ENCODE measurements around the gene CDPF1.
"Not testable (repeated sequence)": the region's sequence is repeated elsewhere in the genome, so short reads cannot be mapped to it uniquely, and the experiment has no call there.

The CDPF1 gene

DNA sequence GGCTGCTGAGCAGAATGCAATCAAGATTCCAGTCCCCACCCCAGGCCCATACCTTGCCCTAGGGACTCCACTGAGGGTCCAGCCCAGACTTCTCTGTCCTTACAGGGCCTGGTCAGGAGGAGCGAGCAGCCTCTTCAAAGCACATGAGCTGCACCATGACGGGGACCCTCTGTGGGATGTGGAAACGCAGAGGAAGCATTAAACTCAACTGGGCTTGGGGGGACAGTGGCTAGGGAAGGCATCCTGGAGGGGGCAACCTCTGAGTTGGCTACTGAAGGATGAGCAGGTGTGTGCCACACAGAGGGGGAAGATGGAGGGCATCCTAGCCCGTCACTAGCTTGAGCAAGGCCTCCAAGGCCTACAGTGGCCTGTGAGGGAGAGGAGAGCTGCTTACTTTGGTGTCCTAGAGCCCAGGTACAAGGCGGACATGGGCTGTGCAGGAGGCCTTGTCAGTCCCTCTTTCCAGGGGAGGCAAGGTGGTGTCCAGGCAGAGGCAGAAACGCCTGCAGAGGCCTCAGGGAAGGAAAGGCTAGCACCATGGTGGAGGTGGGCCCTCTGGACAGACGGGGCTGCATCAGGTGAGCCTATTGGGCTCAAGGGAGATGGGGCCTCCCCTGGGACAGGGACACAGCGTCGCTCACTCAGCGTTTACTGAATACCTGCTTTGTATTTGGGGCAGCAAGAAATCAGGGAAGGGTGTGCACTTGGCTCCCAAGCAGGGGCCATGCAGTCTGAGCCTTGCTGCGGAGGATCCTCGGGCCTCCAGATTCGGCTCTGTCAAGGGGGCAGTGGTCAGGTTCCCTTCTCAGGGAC lies 32.0 kb upstream of the CDPF1 start:
- H3K4me3 ChIP-seq (ENCODE audit: low read depth, low read length), result no peak overlapping the region

DNA sequence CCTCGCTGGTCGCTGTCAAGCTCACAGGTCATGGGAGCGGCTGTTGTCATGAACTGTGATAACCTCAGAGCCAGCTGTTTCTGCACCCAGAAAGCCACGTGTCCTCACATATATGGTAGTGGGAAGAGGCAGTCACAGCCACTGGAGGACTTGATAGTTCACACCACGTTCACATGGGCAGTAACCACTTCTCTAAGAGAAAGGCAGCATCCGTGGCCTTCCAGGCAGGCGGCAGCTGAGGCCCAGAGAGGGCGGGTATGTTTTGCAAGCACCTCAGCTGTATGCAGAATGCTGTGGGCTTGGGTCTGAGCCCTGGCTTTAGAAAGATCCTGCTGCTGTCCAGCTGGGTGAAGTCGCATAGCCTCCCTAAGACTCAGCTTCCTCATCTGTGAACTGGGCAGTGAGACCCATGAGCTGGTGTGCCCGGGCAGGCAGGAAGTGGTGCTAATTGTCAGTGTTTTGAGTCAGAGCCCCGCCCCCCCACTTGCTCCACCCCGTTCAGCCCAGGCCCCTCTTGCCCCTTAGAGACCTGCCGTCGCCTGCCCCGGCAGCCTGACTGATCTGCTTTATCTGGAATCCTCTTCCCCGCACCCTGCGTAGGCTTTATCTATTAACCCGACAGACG lies 31.0 kb upstream of the CDPF1 start:
- no peak overlapping the region for H3K4me3 ChIP-seq (ENCODE audit: low read depth, low read length)

DNA sequence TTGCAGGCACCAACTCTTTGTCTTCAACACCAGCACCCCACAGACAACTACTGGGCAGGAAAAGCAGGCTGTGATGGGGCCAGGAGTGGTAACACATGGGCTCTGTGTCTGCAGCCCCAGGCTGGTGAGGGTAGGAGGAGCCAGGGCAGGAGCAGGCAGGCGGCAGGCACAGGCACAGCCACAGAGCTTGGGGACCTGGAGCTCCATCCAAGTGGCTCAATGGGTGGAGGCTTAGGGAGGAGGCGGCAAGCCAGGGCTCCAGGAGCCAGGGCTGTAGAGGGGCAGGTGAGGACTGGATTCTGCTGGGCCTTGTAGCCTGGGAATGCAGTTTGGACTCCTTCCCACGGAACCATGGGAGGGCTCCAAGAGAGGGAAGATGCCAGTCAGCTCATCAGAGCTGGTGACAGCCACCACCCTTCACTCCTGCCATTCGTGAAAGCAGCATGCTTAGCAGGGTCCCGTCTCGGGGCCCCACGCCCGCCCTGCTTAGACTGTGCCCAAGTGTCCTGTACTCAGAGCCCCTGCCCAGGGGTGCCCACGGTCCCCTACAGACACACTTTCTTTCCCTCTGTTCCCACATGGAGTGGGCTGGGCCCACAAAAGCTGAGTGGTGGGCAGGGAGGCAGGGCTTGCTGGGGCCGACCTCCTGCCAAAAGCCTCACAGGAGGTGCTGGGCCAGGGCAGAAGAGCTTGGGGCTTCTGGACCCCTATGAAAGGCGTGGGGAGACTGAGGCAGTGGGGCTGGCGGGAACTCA lies 30.1 kb upstream of the CDPF1 start:
- no peak overlapping the region for H3K4me3 ChIP-seq (ENCODE audit: low read depth, low read length)

DNA sequence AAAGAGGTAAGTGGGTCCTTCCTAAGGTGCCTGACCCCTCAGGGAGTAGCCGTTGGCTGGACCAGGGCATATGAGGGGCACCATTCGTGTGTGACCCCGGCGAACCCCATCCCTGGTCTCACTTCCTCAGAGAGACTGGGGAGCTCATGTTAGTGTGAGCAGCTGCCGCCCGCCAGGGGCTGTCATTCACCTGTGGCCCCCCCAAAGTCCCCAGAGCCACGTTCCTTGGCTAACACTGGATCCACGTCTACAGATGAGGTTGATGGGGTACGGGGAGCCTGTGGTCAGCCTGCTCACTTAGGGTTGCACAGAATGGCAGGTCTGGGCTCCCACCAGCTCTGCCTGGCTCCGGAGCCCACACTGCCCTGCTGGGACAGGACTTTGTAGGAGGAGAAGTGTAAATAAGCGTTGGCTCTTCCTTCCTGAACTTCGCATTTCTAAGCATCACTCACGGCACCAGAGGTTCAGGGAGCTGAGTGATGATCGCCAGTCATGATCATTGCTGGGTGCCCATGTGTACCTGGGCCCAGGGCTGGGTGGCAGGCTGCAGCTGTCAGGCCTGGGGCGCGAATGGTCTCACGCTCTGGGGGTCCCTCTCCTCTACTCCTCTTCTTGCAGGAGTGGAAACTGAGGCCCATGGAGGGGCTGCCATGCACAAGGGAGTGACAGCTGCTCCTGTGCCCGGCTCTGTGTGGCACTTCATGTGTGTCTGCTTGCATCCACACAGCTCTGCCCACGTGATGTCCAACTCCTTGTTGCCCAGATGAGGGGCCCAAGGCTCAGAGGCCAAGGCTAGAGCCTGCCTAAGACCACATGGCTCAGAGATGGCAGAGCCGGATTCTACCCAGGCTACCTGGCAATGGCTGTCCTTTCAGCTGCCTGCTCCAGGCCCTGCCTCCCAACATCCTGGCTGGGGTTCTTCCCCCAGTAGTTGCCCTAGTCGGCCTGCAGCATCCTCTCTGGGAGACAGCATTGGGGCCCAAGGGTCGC lies 28.9 kb upstream of the CDPF1 start:
- H3K4me3 ChIP-seq (ENCODE audit: low read depth, low read length), result no peak overlapping the region

DNA sequence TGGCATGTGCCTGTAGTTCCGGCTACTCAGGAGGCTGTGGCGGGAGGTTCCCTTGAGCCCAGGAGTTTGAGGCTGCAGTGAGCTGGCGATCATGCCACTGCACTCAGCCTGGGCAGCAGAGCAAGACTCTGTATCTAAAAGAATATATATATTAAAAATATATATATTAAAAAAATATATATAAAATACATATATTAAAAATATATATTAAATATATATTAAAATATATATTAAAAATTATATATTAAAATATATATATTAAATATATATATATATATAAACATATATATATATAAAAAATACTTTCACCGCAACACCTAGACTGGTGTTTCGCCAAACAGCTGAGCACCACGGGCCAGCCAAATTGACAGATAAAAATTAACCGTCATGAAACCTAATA lies 26.5 kb upstream of the CDPF1 start:
- no peak overlapping the region for H3K4me3 ChIP-seq (ENCODE audit: low read depth, low read length)

DNA sequence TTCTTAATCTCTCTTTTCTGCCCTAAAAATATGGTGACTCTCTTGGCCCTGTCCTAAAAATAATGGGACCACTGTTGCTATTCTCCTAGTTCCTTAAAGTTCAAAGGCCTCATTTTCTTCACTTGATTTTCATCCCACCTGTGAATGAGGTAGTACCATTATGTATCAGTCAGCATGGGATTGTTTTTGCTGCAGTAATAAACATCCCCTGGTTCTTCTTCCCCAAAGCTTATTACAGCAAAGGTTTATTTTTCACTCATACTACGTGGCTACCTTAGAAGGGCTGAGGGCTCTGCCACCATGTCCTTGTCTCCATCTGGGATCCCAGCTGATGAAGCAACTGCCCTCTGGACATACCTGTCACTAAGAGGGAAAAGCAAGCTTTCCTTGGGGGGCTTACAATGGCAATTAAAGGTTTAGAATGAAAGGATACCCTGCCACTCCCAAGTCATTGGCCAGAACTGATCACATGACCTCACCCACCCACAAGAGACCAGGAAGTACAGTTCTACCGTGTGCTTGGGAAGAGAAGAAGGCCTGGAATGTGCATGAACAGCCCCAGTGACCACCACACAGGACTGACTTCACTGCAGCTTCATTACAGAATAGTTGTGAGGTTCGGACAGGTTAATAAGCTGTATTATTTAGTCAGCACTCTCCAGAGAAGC lies 25.5 kb upstream of the CDPF1 start:
- no peak overlapping the region for H3K4me3 ChIP-seq (ENCODE audit: low read depth, low read length)

DNA sequence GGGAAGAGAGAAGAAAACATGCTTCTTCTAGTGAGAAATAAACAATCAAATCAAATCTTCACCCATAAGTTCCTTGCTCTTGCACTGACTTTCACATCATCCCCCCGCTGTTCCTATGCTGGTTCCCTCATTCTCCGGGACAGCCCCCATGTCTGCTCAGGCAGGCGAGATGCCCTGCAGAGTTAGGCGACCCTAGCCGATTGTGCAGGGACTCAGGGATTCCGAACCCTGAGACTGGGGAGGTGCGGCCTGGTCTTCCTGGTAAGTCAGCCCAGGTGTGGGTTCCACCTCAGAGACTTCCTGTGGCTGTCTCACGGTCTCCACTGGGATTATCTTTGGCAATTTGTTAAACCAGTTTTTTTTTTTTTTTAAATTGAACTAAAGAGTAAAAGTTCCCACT lies 24.3 kb upstream of the CDPF1 start:
- H3K4me3 ChIP-seq (ENCODE audit: low read depth, low read length), result no peak overlapping the region

DNA sequence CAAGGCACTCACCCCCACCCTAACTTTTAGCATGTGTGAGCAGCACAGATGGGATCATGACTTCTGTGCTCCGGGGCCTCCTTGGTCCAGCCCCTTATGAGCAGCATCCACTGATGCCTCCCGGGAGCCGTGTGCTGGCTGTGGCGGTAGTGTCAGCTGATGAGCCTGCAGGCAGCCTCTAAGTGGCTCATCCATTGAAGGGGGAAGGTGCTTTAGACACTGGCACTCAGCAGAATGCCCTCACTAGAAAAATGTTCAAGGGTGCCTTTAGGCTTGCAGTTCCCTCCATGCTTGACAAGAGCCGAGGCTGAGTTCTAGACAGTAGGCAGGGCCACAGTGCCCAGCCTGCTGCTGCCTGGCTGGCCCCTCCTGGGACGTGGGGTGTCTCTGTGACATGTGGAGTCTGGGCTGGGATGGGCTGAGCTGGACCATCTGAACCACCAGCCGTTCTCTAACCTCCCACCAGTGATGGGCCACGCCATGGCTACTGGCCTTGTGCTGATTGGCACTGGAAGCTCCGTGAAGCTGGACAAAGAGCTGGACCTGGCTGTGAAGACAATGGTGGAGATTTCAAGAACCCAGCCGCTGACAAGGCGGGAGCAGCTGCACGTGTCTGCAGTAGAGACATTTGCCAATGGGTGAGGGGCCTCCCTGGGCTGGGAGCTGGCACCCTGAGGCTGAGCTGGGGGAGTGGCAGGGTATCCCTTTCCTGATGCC lies 23.5 kb upstream of the CDPF1 start:
- H3K4me3 ChIP-seq (ENCODE audit: low read depth, low read length), result no peak overlapping the region

DNA sequence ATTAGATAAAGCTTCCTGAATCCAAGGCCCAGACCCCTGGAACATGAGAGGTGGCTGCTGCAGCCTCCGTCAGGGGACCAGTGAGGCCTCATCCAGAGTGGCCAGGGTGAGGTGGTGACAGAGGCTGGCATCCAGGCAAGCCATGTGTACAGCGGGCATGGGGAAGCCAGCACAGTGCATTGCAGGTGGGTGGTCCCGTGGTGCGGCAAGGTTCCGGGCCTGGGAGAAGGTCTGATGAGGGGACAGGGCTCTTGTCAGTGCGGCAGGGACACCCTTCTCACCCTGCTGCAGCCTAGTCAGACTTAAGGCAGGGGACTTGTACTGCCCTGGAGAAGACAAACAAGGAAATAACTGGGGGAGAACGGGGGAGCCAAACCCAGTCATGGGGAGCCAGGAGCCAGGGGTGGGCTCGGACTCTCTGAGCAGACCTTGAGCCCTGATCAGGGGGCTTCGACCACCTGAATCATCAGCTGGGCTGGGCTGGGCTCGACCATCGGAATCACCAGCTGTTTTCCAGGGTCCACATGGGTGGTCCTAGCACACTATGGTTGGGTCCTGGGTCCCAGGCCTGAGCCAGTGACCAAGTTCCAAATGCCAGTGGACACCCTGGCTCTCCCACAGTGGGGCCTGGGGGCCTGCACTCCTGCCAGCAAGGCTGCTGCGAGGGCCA lies 22.8 kb upstream of the CDPF1 start:
- no peak overlapping the region for H3K4me3 ChIP-seq (ENCODE audit: low read depth, low read length)

DNA sequence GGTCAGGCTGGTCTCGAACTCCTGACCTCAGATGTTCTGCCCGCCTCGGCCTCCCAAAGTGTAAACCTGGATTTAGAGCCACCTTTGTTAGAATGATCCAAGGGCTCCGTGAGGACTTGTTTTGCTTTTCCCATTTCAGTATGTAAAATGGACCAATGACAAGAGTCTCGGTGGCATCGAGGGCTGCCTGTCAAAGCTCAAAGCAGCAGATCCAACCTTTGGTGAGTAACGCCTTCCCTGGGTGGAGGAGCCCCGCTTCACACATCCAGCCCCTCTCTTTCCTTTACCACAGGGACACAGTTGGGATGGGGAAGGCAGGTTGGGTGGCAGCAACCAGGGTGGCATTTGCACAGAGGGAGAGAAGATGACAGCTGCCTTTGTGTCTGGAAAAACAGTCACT lies 22.1 kb upstream of the CDPF1 start:
- H3K4me3 ChIP-seq (ENCODE audit: low read depth, low read length), result no peak overlapping the region

DNA sequence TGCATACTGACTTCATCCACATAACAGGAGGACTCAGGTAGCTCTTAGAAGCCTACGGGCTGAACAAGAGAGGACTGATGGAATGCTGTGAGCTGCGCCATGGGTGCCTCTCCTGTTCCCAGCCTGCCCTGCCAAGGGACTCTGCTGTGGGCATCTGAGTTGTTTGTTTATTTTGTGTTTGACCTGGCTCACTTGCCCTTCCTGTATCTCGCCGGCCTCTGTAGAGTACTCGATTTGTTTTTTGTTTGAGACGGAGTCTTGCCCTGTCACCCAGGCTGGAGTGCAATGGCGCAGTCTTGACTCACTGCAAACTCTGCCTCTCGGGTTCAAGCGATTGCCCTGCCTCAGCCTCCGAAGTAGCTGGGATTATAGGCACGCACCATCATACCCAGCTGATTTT lies 19.5 kb upstream of the CDPF1 start:
- no peak overlapping the region for H3K4me3 ChIP-seq (ENCODE audit: low read depth, low read length)

DNA sequence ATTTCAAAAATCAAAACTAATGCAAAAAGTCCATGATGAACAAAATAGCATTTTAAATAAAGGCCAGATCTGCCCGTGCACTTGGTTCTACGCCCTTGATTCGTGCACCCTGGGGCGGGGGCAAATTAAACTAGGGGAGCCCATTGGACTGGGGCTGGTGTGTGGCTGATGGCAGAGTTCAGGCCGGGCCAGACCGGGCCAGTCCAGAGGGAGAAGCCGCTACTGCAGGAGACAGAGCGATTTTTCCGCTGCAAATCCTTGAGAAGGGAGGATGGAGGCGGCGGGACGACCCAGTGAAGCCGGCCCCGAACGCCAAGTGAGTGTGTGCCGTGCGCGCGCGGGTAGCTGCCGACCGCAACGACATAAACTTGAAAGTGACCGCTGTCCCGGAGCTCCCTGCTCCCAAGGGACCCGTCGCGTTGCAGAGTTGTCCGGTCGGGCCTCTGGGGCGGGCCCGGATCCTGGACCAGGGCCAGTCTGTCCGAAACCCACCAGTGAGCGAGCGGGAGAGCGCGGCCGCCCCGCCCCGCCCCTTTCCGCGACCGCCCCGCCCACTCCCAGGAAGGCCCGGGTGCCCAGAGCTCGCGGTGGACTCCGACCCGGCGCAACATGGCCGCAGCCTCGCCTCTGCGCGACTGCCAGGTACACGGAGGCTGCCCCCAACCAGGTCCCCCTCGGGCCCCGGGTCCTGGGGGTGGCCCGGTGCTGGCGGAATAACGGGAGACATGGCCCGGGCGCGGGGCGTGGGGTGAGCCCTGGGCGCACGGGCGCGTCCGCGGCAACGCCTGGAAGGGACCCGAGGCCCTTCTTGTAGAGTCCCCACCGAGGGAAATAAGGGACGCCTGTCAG lies 17.6 kb upstream of the CDPF1 start, which contains the start of gene TTC38:
TSS of gene TTC38 (plus strand) at position 578 of the 849 bp plus-strand sequence. CDS start at position 610, 32 bp downstream.
- H3K4me3 ChIP-seq (ENCODE audit: low read depth, low read length), result peak within 1 kb of the TSS; percentile 69

DNA sequence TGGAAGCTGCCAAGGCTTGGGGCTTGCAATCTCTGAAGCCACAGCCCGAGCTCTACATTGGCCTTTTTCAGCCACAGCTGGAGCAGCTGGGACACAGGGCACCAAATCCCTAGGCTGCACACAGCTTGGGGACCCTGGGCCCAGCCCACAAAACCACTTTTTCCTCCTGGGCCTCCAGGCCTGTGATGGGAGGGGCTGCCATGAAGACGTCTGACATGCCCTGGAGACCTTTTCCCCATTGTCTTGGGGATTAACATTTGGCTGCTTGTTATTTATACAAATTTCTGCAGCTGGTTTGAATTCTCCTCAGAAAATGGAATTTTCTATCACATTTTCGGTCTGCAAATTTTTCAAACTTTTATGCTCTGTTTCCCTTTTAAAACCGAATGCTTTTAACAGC lies 15.5 kb upstream of the CDPF1 start:
- not testable (repeated sequence) for H3K4me3 ChIP-seq (ENCODE audit: low read depth, low read length)

DNA sequence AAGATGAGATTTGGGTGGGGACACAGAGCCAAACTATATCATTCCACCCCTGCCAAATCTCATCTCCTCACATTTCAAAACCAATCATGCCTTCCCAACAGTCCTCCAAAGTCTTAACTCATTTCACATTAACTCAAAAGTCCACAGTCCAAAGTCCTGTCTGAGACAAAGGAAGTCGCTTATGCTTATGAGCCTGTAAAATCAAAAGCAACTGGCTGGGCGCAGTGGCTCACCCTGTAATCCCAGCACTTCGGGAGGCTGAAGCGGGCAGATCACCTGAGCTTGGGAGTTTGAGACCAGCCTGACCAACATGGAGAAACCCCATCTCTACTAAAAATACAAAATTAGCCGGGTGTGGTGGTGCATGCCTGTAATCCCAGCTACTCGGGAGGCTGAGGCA lies 14.4 kb upstream of the CDPF1 start:
- not testable (repeated sequence) for H3K4me3 ChIP-seq (ENCODE audit: low read depth, low read length)

DNA sequence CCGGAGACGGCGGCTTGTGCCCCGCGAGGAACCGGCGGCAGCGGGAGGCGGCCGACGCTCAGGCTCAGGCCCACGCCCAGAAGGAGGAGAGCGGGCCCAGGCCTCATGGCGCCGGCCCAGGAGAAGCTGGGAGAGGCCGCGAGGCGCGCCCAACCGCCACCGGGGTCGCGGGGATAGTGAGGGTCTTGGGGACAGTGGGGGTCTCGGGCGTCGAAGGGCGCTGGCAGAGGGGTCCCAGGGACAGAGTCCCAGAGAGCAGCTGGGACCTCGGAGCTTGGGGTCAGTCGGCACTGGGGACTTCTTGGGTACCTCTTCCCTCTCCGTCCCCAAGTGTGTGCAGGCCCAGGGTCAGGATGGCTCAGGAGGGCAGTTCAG lies 13.1 kb upstream of the CDPF1 start, which contains the start of gene PKDREJ:
TSS of gene PKDREJ (minus strand) at position 128 of the 375 bp plus-strand sequence. CDS start at position 107, 21 bp downstream.
- peak within 1 kb of the TSS; percentile 17 for H3K4me3 ChIP-seq (ENCODE audit: low read depth, low read length)

DNA sequence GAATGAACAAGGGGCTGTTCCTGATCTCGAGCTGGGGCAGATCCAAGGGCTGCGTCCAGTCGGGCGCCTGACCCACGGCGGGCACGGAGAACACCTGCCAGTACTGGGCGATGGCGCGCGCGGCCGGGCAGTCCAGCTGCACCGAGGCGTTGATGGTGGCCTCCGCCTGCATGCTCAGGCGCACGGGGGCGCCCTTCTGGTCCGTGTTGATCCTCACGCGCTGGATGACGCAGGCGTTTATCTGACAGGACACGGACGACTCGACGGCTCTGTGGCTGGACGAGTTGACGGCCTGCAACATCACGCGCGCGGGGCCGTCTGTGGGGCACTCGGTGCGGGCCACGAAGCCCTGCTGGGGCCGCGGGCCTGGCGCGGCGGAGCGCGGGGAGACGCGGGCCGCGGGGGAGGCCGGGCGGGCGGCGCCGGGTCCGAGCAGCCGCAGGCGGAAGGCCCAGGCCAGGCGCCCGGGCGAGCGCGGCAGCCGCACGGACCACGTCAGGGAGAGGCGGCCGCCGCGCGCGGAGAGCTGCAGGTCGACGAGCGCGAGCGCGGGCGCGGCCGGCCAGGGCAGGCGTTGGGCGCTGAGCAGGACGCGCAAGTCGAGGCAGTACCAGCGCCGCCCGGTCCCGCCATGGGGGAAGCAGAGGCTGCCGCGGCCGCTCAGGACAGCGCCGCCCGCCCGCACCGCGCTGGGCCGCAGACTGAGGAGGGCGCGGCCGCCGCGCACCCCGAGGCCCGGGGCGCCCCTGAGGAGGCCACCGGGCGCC lies 12.5 kb upstream of the CDPF1 start:
- H3K4me3 ChIP-seq (ENCODE audit: low read depth, low read length), result peak overlapping the region; percentile 17

DNA sequence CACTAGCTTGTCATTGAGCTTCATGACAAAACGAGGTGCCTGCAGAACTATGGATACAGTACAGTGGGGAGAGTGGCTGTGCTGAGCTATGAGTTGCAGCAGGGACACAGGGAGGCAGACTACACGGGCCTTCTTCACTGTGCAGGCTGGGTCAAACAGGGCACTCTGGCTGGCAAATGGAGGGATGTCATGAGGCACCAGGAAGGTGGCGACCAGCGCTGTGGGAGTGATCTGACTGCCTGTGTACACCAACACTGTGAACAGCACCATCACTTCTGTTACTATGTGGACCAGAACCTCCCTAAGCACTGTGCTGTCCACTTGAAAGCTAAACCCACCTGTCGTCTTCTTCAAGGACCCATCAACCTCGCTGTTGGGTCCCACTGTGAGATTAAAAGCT lies 9.9 kb upstream of the CDPF1 start:
- H3K4me3 ChIP-seq (ENCODE audit: low read depth, low read length), result no peak overlapping the region
